Retinal pigment epithelial cell (primary cell): ENCODE results near the gene PRR5L.
"Not testable (repeated sequence)": the region's sequence is repeated elsewhere in the genome, so short reads cannot be mapped to it uniquely, and the experiment has no call there.

ENCODE experiments used
- DNase-seq: peaks from one replicate; pipeline ENCODE4 v3.0.0-alpha.2; 2010; ENCODE audit warnings: low read depth
- H3K4me3 ChIP-seq: 2 replicates; pipeline ENCODE4 v1.5.1; 2011; ENCODE audit warnings: mild to moderate bottlenecking, low read length, control low read depth, moderate library complexity
- TF ChIP-seq, protein P1 (sequence below): conservative IDR thresholded peaks from 2 replicates; pipeline ENCODE4 v1.5.1; 2011; ENCODE audit warnings: low read depth, low read length, control low read depth, inconsistent platforms

The PRR5L gene

DNA sequence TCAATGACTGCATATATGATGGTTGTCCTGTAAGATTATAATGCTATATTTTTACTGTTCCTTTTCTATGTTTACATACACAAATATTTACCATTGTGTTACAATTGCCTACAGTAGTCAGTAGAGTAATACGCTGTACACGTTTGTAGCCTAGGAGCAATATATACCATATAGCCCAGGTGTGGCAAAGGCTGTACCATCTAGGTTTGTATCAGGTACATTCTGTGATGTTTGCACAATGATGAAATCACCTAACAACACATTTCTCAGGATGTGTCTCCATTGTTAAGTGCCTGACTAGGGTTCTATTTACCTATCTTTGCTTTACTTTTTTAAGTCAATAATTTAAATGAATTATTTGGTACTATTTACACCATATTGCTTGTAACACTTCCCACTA, 21.9 kb downstream of the PRR5L start:
- TF ChIP-seq, protein P1, sequence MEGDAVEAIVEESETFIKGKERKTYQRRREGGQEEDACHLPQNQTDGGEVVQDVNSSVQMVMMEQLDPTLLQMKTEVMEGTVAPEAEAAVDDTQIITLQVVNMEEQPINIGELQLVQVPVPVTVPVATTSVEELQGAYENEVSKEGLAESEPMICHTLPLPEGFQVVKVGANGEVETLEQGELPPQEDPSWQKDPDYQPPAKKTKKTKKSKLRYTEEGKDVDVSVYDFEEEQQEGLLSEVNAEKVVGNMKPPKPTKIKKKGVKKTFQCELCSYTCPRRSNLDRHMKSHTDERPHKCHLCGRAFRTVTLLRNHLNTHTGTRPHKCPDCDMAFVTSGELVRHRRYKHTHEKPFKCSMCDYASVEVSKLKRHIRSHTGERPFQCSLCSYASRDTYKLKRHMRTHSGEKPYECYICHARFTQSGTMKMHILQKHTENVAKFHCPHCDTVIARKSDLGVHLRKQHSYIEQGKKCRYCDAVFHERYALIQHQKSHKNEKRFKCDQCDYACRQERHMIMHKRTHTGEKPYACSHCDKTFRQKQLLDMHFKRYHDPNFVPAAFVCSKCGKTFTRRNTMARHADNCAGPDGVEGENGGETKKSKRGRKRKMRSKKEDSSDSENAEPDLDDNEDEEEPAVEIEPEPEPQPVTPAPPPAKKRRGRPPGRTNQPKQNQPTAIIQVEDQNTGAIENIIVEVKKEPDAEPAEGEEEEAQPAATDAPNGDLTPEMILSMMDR, result no peak
- no peak overlapping the region for H3K4me3 ChIP-seq
- no peak for DNase-seq

DNA sequence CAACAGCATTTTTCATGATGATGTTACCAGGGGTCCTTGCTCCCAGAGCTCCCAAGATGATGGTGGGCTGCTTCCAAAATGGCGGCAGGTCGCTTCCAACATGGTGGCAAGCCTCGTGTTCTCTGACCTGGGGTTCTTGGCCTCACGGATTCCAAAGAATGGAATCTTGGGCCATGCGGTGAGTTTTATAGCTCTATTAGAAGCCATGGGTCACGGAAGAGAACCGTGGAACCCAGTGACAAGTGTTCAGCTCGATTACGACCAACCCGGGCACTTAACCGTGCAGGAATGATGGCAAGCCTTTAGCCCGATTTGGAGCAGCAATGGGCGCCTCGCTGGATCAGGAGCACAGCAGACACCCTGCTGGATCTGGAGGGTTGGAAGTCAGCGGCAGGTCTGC, 28.9 kb downstream of the PRR5L start:
- DNase-seq, H3K4me3 ChIP-seq: not testable (repeated sequence)

DNA sequence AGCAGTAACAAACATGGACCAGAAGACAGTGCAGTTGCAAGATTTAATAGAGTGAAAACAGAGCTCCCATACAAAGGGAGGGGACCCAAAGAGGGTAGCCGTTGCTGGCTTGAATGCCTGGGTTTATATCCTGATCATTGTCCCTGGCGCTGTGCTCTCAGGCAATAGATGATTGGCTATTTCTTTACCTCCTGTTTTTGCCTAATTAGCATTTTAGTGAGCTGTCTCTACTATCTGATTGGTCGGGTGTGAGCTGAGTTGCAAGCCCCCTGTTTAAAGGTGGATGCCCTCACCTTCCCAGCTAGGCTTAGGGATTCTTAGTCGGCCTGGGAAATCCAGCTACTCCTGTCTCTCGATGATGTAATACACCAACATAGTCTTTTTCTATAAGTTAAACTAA, 29.3 kb downstream of the PRR5L start:
- H3K4me3 ChIP-seq, DNase-seq: not testable (repeated sequence)

DNA sequence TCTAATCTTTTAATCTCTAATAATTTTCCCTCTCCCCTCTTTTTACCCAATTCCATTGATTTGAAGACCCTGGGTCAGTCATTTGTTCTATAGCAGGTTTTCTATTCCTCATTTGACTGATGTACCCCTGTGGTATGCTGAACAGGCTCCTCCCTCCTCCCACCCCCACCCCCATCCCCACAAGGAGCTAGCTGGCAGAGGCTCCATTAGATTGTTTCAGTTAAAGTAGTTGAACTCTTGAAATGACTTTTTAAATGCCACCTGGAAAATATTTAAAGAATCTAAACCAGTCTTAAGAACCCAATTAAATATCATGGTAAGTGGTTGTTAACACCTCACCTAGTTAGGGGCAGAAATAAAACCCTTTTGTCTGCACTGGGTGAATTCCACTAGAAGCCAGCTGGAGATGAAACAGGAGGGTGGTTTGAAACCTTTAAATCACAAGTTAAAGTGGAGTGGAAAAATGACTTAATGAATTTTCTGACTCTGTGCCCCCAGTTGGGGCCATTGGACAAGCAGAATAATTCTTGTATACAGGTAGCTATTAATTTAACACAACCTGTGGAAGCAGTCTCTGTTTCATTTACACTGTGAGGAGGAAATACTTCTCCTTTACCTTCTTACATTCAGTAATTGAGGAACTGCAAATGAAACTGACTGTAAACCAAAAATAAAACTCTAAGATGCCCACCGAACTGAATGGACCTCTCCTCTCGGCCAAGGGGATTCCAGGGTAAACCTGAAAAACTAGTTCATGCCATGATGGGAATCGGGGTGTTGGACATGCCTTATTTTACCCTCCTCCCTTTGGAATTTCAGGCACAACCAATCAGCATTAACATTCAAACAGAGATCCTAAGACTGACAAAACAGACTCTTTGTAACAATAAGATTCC, 30.7 kb downstream of the PRR5L start:
- no peak for DNase-seq
- TF ChIP-seq, protein P1, result no peak
- no peak overlapping the region for H3K4me3 ChIP-seq

DNA sequence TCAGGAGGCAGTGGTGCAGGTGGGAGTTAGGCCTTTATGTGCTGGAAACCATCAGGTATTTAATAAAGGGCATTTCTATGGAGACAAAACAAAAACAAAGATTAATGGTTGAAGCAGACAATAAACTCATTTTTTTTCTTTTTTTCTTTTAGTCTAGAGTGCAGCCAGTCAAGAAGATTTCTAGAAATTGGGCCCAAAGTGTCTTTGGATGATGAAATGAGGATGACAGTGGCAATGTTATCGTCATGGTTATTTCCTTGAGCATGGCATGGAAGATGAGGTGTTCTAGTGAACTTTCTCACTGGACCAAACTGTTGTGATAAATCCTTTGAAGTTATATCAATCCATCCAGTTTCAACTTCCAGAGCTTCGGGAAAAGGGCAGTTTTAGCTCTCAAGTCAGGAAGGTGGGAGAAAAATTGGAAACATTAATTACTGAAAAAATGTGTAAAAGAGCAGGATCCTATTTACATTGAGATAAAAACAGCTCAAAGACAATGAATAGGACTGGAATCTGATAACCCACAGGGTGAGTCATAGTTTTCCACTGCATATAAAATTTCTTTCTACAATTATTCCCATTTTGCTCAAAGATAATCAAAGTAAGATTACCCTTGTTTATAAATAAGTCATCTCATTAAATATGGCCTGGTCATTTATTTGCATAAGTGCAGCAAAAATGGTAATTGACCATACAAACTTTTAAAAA, 33.0 kb downstream of the PRR5L start:
- TF ChIP-seq, protein P1, result no peak
- no peak overlapping the region for H3K4me3 ChIP-seq
- DNase-seq, result no peak

DNA sequence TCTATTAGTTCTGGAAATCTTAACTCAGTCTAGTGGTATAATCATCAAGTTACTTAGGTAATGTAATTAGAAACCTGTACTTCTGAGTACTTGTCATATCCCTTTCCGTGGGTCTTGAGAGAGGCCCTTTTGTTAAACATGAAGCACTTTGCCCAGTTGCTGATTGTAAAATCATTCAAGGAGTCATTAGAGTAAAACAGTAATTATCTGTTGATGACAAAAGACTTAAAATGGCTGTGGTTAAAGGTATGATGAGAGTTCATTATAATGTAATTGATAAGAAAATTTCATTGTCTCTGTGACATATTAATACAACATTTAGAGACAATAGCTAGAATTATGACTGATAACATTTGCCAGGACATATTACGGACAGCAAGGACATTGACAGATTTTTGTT, 34.3 kb downstream of the PRR5L start:
- no peak overlapping the region for H3K4me3 ChIP-seq
- TF ChIP-seq, protein P1, result no peak
- DNase-seq, result no peak

DNA sequence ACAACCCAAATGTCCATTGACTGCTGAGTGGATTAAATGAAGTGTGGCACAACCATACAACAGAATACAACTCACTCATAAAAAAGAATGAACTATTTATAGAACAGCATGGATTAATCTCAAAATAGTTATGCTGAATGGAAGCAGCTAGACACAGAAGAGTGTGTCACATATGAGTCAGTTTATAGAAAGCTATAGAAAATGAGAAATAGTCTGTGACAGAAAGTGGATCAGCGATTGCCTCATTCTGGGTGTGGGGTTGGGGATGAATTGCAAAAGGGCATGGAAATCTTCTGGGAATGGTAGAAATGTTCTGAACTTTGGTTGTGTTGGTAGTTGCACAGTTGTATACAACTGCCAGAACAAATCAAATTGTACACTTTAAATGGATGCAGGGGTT, 37.4 kb downstream of the PRR5L start:
- H3K4me3 ChIP-seq, result no peak overlapping the region
- no peak for DNase-seq
- TF ChIP-seq, protein P1, result no peak

DNA sequence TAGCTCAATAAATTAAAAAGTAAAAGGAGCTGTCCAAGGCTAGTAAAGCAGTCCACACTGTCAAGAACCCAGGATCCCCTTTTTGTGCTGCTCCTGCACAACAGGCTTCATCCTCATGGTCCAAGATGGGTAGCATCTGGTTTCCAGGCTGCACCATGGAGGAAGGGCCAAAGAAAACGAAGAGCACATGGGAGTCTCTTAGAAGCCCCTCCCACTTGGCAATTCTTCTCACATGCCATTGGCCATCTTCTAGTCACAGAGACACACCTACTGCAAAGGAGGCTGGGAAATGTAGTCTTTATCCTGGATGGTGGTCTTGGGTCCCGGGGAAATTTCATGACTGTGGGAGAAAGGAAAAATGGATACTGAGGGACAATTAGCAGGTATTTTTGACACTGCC, 37.8 kb downstream of the PRR5L start:
- DNase-seq, result no peak
- TF ChIP-seq, protein P1, result no peak
- H3K4me3 ChIP-seq, result no peak overlapping the region
